ENCODE results near the gene SLC25A21. TPM values are rescaled to one million over a fixed set of nuclear protein-coding genes. Genes with fewer than 3 reads are reported as not detected.

SLC25A21 gene
- total RNA-seq, 1 experiment from 2014 or later = 7.1 TPM

GRCh38 chr14:36928432-36928831, 244.0 kb downstream of the SLC25A21 start:
- Histone ChIP-seq H3T11ph (ENCODE audit: low read length) (no peak overlapping the region), H3K79me2 (ENCODE audit: insufficient read depth, low read length) (no peaks in the 10 kb centered on the region), H2BK20ac (ENCODE audit: low read depth, low read length, poor library complexity, severe bottlenecking) (no peak overlapping the region), H3K9me3 (ENCODE audit: control insufficient read depth, low read depth, low read length) (no peaks in the 10 kb centered on the region), H2BK5ac (ENCODE audit: insufficient read length, low read length) (no peak overlapping the region), H3K23ac (ENCODE audit: insufficient read length, low read depth, low read length) (no peak overlapping the region), H2AK5ac (ENCODE audit: insufficient read length, low read length) (no peak overlapping the region), H3K23me2 (ENCODE audit: insufficient read length, low read depth, low read length, poor library complexity, severe bottlenecking) (no peaks in the 10 kb centered on the region), H3K4ac (ENCODE audit: low read depth, low read length) (no peak overlapping the region), H3K9ac (ENCODE audit: extremely low read depth, insufficient read length, low read length) (no peak overlapping the region), H4K5ac (ENCODE audit: insufficient read length, low read depth, low read length) (no peak overlapping the region), H4K8ac (replicated peaks; ENCODE audit: insufficient read length, low read depth, low read length) (no peak overlapping the region), H3K4me2 (ENCODE audit: insufficient read depth, insufficient read length, low read length) (no peak overlapping the region), H3K79me1 (ENCODE audit: insufficient read depth, low read depth, low read length, poor library complexity, severe bottlenecking) (no peaks in the 10 kb centered on the region), H3K14ac (ENCODE audit: insufficient read depth, low read length) (no peak overlapping the region), H4K20me1 (ENCODE audit: control insufficient read depth, insufficient read depth, insufficient read length) (no peaks in the 10 kb centered on the region), H4K91ac (ENCODE audit: insufficient read length, low read depth, low read length) (no peak overlapping the region), H3K4me1 (ENCODE audit: insufficient read depth, low read length) (no peaks in the 10 kb centered on the region), H3K56ac (ENCODE audit: insufficient read length, low read depth, low read length) (no peak overlapping the region), H2AFZ (ENCODE audit: low read length) (no peak overlapping the region), H2BK120ac (ENCODE audit: low read depth, low read length, poor library complexity, severe bottlenecking) (no peak overlapping the region), H3K18ac (ENCODE audit: insufficient read length, low read depth, low read length) (no peak overlapping the region), H3K27ac (ENCODE audit: insufficient read length, low read depth, low read length) (no peak overlapping the region), H2BK15ac (ENCODE audit: low read depth, low read length) (no peak overlapping the region), H3K27me3 (ENCODE audit: insufficient read depth, low read length) (no peaks in the 10 kb centered on the region), H2BK12ac (ENCODE audit: insufficient read length, low read depth, low read length) (no peak overlapping the region)
- DNase-seq = no peak
- Mint-ChIP-seq H3K27ac (no peak overlapping the region), H3K4me1 (peaks cover 5 to 6% of the 10 kb centered on the region in 2 experiments; a peak in 3 of 4 replicates), H3K27me3 (ENCODE audit: low read depth) (peaks cover 3% of the 10 kb centered on the region; the same call in 1 of the 2 replicates), H3K36me3 (ENCODE audit: insufficient read depth in 1 of 3, low read depth in 3 of 3) (no peaks in the 10 kb centered on the region), H3K4me3 (no peak overlapping the region), H3K9me3 (no peaks in the 10 kb centered on the region)
- WGBS (ENCODE audit: extremely low coverage, insufficient read length, low lambda C conversion rate) = no CpG with 5 or more reads among the region's 4 CpGs
- TF ChIP-seq CTCF (conservative IDR thresholded peaks at IDR 0.05) = no peak

All from H9 (cell line).